AG10803 (cell line): ENCODE data around the gene PDE1A.
A peak's percentile ranks its signal among the peaks of the same experiment; 100 is the strongest.

ENCODE experiments used
- DNase-seq: peaks from one replicate; pipeline ENCODE4 v3.0.0; 2010; ENCODE audit warnings: low read depth
- H3K4me3 ChIP-seq: 2 replicates; pipeline ENCODE4 v1.5.1; 2011; ENCODE audit warnings: mild to moderate bottlenecking, low read length, control low read depth
- TF ChIP-seq, protein P1 (sequence below): conservative IDR thresholded peaks from 2 replicates; pipeline ENCODE4 v1.5.1; 2011; ENCODE audit warnings: mild to moderate bottlenecking, low read length, control low read depth, inconsistent platforms

PDE1A gene

DNA sequence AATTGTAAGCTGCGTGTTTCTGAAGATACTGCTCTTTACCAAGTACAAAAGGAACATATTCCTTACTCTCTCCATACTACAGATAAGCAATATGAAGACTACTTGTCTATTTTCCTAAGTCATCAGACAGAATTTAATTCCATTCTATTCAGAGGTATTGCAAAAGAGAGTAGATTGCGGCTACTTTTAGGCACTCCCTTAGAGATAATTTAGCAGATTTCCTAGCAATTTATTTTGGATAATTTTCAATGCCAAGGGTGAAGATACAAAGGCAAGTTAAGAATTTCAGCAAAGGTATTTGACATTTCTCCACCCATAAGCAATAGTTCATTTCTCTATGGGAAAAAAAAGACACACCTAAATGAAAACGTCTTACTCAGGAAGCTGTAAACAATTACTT lies 161.1 kb downstream of the PDE1A start:
- H3K4me3 ChIP-seq = no peak overlapping the region
- no peak for DNase-seq
- TF ChIP-seq, protein P1, sequence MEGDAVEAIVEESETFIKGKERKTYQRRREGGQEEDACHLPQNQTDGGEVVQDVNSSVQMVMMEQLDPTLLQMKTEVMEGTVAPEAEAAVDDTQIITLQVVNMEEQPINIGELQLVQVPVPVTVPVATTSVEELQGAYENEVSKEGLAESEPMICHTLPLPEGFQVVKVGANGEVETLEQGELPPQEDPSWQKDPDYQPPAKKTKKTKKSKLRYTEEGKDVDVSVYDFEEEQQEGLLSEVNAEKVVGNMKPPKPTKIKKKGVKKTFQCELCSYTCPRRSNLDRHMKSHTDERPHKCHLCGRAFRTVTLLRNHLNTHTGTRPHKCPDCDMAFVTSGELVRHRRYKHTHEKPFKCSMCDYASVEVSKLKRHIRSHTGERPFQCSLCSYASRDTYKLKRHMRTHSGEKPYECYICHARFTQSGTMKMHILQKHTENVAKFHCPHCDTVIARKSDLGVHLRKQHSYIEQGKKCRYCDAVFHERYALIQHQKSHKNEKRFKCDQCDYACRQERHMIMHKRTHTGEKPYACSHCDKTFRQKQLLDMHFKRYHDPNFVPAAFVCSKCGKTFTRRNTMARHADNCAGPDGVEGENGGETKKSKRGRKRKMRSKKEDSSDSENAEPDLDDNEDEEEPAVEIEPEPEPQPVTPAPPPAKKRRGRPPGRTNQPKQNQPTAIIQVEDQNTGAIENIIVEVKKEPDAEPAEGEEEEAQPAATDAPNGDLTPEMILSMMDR = no peak

- TF ChIP-seq, protein P1 = no peak
- DNase-seq = no peak
- no peak overlapping the region for H3K4me3 ChIP-seq
Observed at GRCh38 chr2:182261860-182262387, 164.9 kb downstream of the PDE1A start.

DNA sequence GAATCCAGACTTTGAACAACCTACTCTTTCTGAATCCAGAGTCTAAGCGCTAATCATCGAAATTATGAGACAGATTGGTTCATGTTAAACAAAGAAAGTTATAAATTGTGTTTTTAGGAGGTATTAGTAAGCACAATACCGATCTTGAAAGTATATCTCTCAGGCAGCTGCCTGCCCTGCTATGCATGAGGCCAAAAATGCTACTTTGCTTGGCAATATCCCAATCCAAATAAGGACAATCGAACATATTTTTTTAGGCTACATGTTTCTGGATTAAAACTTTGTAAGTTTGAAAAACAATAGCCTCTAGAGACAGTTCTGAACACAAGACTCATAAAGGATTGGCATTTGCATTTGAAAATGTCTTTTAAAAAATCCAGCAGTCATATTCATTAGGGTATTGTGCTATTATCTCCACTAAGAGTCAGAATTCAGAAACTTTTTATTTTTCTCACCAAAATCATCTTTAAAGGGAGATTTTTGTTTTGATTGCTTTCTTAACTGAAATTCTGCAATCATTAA lies 167.1 kb downstream of the PDE1A start:
- TF ChIP-seq, protein P1 = no peak
- DNase-seq = peak; percentile 4
- H3K4me3 ChIP-seq = no peak overlapping the region

DNA sequence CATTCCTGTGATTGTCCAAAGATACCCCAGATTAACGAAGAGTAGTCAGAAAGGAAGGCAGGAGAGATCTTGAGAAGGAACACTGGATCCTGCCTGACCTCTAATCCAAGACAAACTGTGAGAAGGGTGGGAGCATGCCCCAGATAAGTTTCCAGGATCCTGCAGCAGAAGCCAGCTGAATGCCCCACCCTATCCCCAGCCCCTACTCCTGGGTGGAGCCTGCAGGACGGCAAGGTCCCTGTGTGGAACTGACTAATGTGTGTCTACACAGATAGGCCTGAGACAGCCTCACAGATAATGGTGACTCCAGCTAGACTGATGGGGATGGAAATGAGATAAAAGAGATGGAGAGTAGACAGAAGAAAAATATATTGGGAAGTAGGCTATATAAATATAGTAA lies 174.3 kb downstream of the PDE1A start:
- TF ChIP-seq, protein P1 = no peak
- no peak overlapping the region for H3K4me3 ChIP-seq
- DNase-seq = no peak

DNA sequence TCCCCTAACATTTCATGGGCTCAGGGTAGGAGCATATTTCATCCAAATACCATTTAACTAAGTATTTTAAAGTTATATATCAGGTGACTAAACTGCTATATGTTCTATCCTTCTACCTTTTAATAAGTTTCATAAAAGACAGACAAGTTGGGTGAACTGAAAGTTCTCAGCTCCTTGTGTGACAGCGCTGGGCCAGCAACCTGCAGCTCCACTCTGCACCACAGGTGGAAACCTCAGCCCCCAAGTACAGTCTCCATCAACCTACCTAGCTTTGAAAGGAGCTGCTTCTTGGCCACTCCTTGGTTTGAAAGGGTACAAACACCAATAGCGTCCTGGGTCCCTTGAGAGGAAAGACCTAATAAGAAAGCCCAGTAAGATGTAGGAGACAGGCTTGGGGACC lies 177.9 kb downstream of the PDE1A start:
- TF ChIP-seq, protein P1 = no peak
- DNase-seq = no peak
- no peak overlapping the region for H3K4me3 ChIP-seq

GRCh38 chr2:182248362-182248761 lies 178.5 kb downstream of the PDE1A start:
- H3K4me3 ChIP-seq = no peak overlapping the region

DNA sequence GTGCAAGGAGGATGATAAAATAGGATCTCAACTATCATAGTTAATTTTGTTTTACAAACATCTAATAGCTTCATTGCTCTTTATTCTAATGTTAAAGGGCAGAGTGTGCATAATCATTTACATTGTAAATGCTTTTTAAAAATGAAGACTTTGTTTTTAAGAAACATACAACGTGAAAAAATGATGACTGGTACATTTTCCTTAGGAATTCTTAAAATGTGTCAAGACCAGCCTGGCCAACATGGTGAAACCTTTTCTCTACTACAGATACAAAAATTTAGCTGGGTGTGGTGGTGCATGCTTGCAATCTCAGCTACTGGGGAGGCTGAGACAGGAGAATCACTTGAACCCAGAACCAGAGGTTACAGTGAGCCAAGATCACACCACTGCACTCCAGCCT lies 179.0 kb downstream of the PDE1A start:
- TF ChIP-seq, protein P1 = no peak
- no peak overlapping the region for H3K4me3 ChIP-seq
- DNase-seq = no peak

More at GRCh38 chr2:182248362-182248761, 178.5 kb downstream of the PDE1A start:
- TF ChIP-seq, protein P1 = no peak
- DNase-seq = no peak
